GM13976 (cell line): ENCODE results near the gene KATNB1.
"Not testable (repeated sequence)": the region's sequence is repeated elsewhere in the genome, so short reads cannot be mapped to it uniquely, and the experiment has no call there.

ENCODE experiments used
- DNase-seq: peaks from one replicate; pipeline ENCODE4 v3.0.0; 2012; ENCODE audit warnings: low spot score
- in situ Hi-C: fragments of 300-500 bp; cut with MboI; formaldehyde crosslinking; loops from one replicate; pipeline ENCODE4 v1.12.0; 2022; ENCODE audit warnings: low sequenced_read_pairs, mixed read lengths, inconsistent platforms; ENCODE audit not compliant: unreplicated experiment
- TF ChIP-seq, protein P1 (sequence below): IDR thresholded peaks from 2 replicates; pipeline ENCODE4 v1.5.1; 2012; ENCODE audit warnings: borderline replicate concordance, mild to moderate bottlenecking; ENCODE audit not compliant: insufficient read depth; ENCODE audit errors: extremely low read depth, missing control alignments, control extremely low read depth

KATNB1 gene

DNA sequence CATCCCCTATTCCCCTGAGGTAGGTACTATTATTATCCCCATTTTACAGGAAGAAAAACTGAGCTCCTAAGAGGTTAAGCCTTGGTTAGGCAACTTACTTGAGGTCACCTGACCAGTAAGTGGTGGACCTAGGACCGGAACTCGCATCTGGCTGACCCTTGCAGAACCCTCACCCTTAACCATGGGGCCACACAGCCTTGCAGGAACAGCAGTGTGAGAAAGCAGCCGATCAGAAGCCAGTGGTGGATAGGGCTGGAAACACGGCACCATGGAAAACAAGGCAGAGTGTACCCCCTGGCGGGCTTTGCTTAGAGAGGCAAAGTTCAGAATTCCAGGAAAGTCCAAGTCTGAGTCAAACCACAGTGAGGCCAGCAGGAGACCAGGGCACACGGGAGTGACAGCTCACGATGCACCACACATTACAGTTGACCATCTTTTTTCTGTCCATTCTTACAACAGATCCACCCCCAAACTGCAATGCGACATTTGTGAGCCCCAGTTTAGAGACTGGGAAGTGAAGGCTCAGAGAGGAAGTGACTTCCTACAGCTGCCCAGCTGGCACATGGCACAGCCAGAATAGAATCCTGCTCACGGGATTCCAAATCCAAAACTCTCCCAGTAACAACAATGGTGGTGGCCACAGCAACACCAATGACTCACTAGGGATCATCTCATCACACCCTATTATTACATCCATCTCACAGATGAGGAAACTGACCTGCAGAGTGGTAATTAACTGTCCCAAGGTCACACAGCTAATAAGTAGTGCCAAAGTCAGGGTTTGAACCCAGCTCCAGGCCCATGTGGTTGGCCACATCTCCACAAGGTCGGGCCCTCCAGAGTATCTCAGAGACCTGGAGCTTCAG, 46.4 kb downstream of the KATNB1 start:
- in situ Hi-C loops, result no loop called here
- no peak for DNase-seq
- TF ChIP-seq, protein P1, sequence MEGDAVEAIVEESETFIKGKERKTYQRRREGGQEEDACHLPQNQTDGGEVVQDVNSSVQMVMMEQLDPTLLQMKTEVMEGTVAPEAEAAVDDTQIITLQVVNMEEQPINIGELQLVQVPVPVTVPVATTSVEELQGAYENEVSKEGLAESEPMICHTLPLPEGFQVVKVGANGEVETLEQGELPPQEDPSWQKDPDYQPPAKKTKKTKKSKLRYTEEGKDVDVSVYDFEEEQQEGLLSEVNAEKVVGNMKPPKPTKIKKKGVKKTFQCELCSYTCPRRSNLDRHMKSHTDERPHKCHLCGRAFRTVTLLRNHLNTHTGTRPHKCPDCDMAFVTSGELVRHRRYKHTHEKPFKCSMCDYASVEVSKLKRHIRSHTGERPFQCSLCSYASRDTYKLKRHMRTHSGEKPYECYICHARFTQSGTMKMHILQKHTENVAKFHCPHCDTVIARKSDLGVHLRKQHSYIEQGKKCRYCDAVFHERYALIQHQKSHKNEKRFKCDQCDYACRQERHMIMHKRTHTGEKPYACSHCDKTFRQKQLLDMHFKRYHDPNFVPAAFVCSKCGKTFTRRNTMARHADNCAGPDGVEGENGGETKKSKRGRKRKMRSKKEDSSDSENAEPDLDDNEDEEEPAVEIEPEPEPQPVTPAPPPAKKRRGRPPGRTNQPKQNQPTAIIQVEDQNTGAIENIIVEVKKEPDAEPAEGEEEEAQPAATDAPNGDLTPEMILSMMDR, result no peak

DNA sequence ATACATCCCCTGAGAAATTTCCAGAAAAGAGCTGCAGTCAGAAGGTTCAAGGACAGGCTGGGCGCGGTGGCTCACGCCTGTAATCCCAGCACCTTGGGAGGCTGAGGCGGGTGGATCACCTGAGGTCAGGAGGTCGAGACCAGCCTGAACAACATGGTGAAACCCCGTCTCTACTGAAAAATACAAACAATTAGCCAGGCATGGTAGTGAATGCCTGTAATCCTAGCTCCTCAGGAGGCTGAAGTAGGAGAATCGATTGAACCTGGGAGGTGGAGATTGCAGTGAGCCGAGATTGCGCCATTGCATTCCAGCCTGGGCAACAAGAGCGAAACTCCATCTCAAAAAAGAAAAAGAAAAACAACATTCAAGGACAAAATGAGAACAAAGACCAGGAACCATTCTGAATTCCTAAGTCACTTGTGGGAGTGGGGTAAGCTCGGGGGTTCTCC, 47.1 kb downstream of the KATNB1 start:
- DNase-seq, in situ Hi-C loops: not testable (repeated sequence)

DNA sequence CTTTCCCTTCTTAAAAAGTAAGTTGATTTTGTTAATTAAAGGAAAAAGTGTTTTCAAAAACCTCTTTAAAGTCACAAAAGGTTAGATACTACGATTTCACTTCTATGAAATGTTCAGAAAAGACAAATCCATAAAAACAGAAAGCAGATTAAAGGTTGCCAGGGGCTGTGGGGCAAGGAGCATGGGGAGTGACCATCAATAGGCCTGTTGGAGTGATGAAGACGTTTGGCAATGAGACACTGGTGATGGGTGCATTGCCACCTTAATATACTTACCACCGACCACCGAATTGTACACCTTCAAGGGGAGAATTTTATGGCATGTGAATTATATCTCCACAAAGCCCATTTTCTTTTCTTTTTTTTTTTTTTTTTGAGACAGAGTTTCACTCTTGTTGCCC, 47.5 kb downstream of the KATNB1 start:
- TF ChIP-seq, protein P1, result no peak
- DNase-seq, result no peak
- in situ Hi-C loops, result no loop called here

DNA sequence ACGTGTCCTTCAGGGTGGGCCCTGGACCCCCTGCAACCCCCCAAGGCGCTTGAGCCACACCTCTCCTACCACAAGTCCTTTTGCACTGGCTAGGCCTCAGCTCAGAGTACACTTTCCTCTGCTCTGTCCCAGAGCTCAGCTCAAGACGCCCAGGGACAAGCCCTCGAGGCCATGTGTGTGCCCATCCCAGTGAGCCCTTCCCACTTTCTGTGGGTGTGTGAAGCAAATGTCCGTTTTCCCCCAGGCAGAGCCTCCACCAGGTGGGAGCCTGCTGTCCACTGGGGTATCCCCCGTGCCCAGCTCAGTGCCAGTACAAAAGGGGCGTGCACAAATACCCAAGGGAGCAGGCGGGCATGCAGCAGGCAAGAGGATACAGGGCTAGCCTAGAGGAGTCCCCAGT, 48.3 kb downstream of the KATNB1 start:
- no peak for DNase-seq
- TF ChIP-seq, protein P1, result no peak
- in situ Hi-C loops, result no loop called here

DNA sequence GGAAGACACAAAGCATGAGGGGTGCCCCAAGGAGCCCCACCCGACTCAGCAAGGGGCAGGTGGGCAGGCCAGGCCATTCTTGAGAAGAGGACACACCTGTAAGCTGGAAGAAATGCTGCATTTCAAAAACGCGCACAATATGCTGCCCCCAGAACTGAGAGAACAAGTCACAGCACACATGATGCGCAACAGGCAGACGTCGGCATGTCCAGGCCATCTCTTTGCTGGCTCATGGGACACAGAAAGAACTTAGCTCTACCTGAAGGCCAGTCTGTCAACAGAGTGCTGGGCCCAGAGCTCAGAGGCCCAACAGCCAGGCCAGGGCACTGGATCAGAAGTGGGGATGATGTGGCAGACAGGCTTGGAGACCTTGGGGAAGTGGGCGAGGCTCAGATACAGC, 48.8 kb downstream of the KATNB1 start:
- TF ChIP-seq, protein P1, result no peak
- DNase-seq, result no peak
- in situ Hi-C loops, result no loop called here

DNA sequence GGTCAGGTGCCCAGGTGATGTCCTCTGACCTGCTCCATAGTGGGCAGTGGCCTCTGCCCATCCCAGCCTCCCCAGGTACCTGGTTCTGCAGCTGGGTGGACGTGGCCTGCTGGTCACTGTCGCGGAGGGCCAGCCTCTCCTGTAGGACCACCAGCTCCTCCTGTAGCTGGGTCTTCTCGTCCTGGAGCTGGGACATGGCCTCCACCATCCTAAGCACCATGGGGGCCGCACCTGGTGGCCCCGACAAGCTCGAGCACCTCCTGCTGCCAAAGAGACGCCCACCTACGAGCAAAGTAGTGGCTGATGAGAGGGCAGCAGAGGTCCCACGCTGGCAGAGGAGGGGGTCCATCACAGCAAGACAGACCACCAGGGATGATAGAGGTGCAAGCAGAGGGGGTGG, 49.8 kb downstream of the KATNB1 start:
- DNase-seq, result no peak
- in situ Hi-C loops, result no loop called here
- TF ChIP-seq, protein P1, result no peak

DNA sequence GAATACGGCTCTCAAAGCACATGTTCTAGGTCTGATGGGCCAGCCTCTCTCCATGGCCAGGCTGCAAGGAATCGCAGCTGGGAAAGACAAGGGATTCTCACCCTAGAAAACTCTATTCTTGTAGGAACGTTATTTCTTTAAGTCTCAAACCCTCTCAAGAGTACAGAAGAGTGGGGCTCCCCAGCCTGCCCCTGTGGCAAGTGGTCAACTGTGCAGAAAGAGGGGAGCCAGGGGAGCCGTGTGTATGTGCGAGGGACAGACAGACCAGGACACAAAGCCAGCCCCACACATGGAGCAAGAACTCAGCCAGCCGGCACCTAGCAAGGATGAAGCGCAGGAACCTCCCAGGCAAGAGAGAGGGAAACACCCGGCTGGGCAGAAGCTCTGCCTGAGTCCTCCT, 50.4 kb downstream of the KATNB1 start:
- no peak for DNase-seq
- TF ChIP-seq, protein P1, result no peak
- in situ Hi-C loops, result no loop called here
